ENCODE data around the gene PLA2G1B. TPM values are rescaled to one million over a fixed set of nuclear protein-coding genes. Genes with fewer than 3 reads are reported as not detected.

Gene PLA2G1B
- total RNA-seq, 2 donors from 2014 or later: not detected

GRCh38 chr12:120365675-120366340, 38.2 kb upstream of the PLA2G1B start:
- Mint-ChIP-seq H3K27ac (peak overlapping the region; percentile 81), H3K4me3 (peak overlapping the region; percentile 88)

GRCh38 chr12:120364487-120364886, 36.9 kb upstream of the PLA2G1B start:
- DNase-seq: no peak
- Mint-ChIP-seq H3K4me3 (no peak overlapping the region), H3K36me3 (ENCODE audit: low read depth) (peaks cover 60% of the 10 kb centered on the region), H3K9me3 (no peaks in the 10 kb centered on the region), H3K27me3 (ENCODE audit: insufficient read depth) (no peaks in the 10 kb centered on the region), H3K4me1 (peaks cover 69% of the 10 kb centered on the region), H3K27ac (peak overlapping the region; percentile 52)
- no peak for TF ChIP-seq CTCF (conservative IDR thresholded peaks at IDR 0.05)
- peaks cover 35% of the 10 kb centered on the region for H3K4me1 ChIP-seq (ENCODE audit: control insufficient read depth, insufficient read depth, low read length)
- no peak overlapping the region for H3K4me3 ChIP-seq (ENCODE audit: low read length)
- WGBS, 2 experiments (ENCODE audit: insufficient coverage in 1 of 2, insufficient read length in 1 of 2): 89 to 94% methylated on average over 2 to 3 of the region's 6 CpGs
- no peak overlapping the region for H3K9ac ChIP-seq (ENCODE audit: extremely low read depth, low read length, poor library complexity, severe bottlenecking)
- peak overlapping the region; percentile 100 for H3K27ac ChIP-seq (ENCODE audit: low read depth, low read length)
- H3K9me3 ChIP-seq (ENCODE audit: control insufficient read depth, low read length): no peaks in the 10 kb centered on the region
- H3K36me3 ChIP-seq (ENCODE audit: control insufficient read depth, insufficient read depth, low read length): peaks cover 65% of the 10 kb centered on the region
- H3K27me3 ChIP-seq (ENCODE audit: control insufficient read depth, insufficient read depth, low read length, poor library complexity, severe bottlenecking): no peaks in the 10 kb centered on the region

More at GRCh38 chr12:120365675-120366340, 38.2 kb upstream of the PLA2G1B start:
- peak overlapping the region; percentile 88 for H3K4me3 ChIP-seq (ENCODE audit: low read length)
- H3K27me3 Mint-ChIP-seq (ENCODE audit: insufficient read depth): no peaks in the 10 kb centered on the region
- H3K4me1 ChIP-seq (ENCODE audit: control insufficient read depth, insufficient read depth, low read length): peaks cover 35% of the 10 kb centered on the region
- H3K9me3 ChIP-seq (ENCODE audit: control insufficient read depth, low read length): no peaks in the 10 kb centered on the region
- DNase-seq: peak; percentile 52
- H3K4me1 Mint-ChIP-seq: peaks cover 70% of the 10 kb centered on the region
- peaks cover 54% of the 10 kb centered on the region for H3K36me3 ChIP-seq (ENCODE audit: control insufficient read depth, insufficient read depth, low read length)
- H3K36me3 Mint-ChIP-seq (ENCODE audit: low read depth): peaks cover 49% of the 10 kb centered on the region
- H3K27me3 ChIP-seq (ENCODE audit: control insufficient read depth, insufficient read depth, low read length, poor library complexity, severe bottlenecking): no peaks in the 10 kb centered on the region
- H3K9me3 Mint-ChIP-seq: no peaks in the 10 kb centered on the region
- TF ChIP-seq CTCF (conservative IDR thresholded peaks at IDR 0.05): no peak
- H3K9ac ChIP-seq (ENCODE audit: extremely low read depth, low read length, poor library complexity, severe bottlenecking): no peak overlapping the region
- no peak overlapping the region for H3K27ac ChIP-seq (ENCODE audit: low read depth, low read length)
- WGBS, 2 experiments (ENCODE audit: insufficient coverage in 1 of 2, insufficient read length in 1 of 2): 88 to 93% methylated on average over 13 of the region's 13 CpGs

- H3K27me3 Mint-ChIP-seq (ENCODE audit: insufficient read depth): no peaks in the 10 kb centered on the region
- 89 to 90% methylated on average over 7 to 9 of the region's 9 CpGs for WGBS, 2 experiments (ENCODE audit: insufficient coverage in 1 of 2, insufficient read length in 1 of 2)
- no peak overlapping the region for H3K9ac ChIP-seq (ENCODE audit: extremely low read depth, low read length, poor library complexity, severe bottlenecking)
- no peaks in the 10 kb centered on the region for H3K9me3 ChIP-seq (ENCODE audit: control insufficient read depth, low read length)
- peaks cover 73% of the 10 kb centered on the region for H3K36me3 ChIP-seq (ENCODE audit: control insufficient read depth, insufficient read depth, low read length)
- no peak overlapping the region for H3K4me3 ChIP-seq (ENCODE audit: low read length)
- no peaks in the 10 kb centered on the region for H3K27me3 ChIP-seq (ENCODE audit: control insufficient read depth, insufficient read depth, low read length, poor library complexity, severe bottlenecking)
- peak; percentile 50 for TF ChIP-seq CTCF (conservative IDR thresholded peaks at IDR 0.05)
- peaks cover 71% of the 10 kb centered on the region for H3K36me3 Mint-ChIP-seq (ENCODE audit: low read depth)
- H3K27ac Mint-ChIP-seq: peak overlapping the region; percentile 97
- DNase-seq: peak; percentile 74
- H3K4me3 Mint-ChIP-seq: peak overlapping the region; percentile 48
- peaks cover 35% of the 10 kb centered on the region for H3K4me1 ChIP-seq (ENCODE audit: control insufficient read depth, insufficient read depth, low read length)
- H3K9me3 Mint-ChIP-seq: no peaks in the 10 kb centered on the region
- H3K27ac ChIP-seq (ENCODE audit: low read depth, low read length): peak overlapping the region; percentile 100
- H3K4me1 Mint-ChIP-seq: peaks cover 74% of the 10 kb centered on the region
Observed at GRCh38 chr12:120363274-120363855, 35.8 kb upstream of the PLA2G1B start.

Data from endodermal cell (in vitro differentiated cells).